ENCODE data around the gene PSMC2.
A peak's percentile ranks its signal among the peaks of the same experiment; 100 is the strongest.

PSMC2 gene

GRCh38 chr7:103343332-103343731 lies 4.1 kb upstream of the PSMC2 start:
- no peak for DNase-seq (ENCODE audit: low read depth)
- no peak for TF ChIP-seq CTCF (IDR thresholded peaks at IDR 0.05; ENCODE audit: low read depth, low read length, missing control alignments)
- in situ Hi-C loops (cut with HindIII; ENCODE audit: low sequenced_read_pairs): loop anchor here (5.0 kb wide), 1 partner anchor 36 kb away; no protein-coding TSS in a partner anchor
- peak overlapping the region; percentile 81 for H3K4me3 ChIP-seq (ENCODE audit: low read depth, low read length)

DNA sequence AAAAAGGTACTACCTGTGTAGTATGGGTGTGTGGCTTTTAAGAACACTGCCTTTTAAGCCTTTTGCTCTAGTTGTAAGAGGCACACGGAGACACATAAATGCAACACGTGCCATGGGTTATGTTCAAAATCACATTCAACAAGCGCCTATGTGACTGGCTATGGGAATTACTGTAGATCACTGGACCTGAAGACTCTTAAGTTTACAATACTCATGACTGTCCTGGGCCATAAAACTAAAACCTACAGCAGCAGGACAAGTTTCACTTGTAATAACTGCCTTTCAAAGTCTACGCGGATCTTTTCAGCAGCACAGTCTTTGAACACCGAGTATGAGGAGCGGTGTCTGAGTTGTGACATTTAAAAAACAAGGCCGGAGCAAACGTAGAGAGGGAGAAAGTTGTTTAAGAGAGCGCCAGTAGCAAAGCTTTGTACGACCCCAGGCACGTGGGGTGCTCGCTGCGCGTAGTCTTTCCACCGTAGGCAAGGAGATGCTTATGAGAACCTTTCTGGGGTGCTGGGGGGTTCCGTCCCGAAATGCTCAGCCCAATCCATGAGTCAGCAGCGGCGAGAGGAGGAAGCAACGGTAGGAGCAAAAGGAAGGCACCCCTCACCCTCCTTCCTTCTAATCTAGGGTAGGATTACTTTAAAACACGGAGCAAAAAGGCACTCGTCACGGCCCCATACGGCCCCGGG lies 3.5 kb upstream of the PSMC2 start:
- TF ChIP-seq CTCF (IDR thresholded peaks at IDR 0.05; ENCODE audit: low read depth, low read length, missing control alignments): no peak
- no peak for DNase-seq (ENCODE audit: low read depth)
- in situ Hi-C loops (cut with HindIII; ENCODE audit: low sequenced_read_pairs): loop anchor here (5.0 kb wide), 1 partner anchor 37 kb away; no protein-coding TSS in a partner anchor
- peak overlapping the region; percentile 81 for H3K4me3 ChIP-seq (ENCODE audit: low read depth, low read length)

- DNase-seq (ENCODE audit: low read depth): peak; percentile 86
- in situ Hi-C loops (cut with HindIII; ENCODE audit: low sequenced_read_pairs): loop anchor here (5.0 kb wide), 1 partner anchor 37 kb away; no protein-coding TSS in a partner anchor
- no peak for TF ChIP-seq CTCF (IDR thresholded peaks at IDR 0.05; ENCODE audit: low read depth, low read length, missing control alignments)
- peak within 1 kb of the TSS; percentile 81 for H3K4me3 ChIP-seq (ENCODE audit: low read depth, low read length)
Observed at GRCh38 chr7:103344453-103345149, 2.8 kb upstream of the PSMC2 start, which contains the start of gene DNAJC2. Gene DNAJC2 (minus strand): TSS chr7:103344767. CDS start chr7:103344622, 145 bp downstream.

GRCh38 chr7:103346396-103346795 lies 1.0 kb upstream of the PSMC2 start:
- in situ Hi-C loops (cut with HindIII; ENCODE audit: low sequenced_read_pairs): no loop called here
- no peak overlapping the region for H3K4me3 ChIP-seq (ENCODE audit: low read depth, low read length)
- DNase-seq (ENCODE audit: low read depth): no peak
- TF ChIP-seq CTCF (IDR thresholded peaks at IDR 0.05; ENCODE audit: low read depth, low read length, missing control alignments): no peak

- no peak for DNase-seq (ENCODE audit: low read depth)
- no peak for TF ChIP-seq CTCF (IDR thresholded peaks at IDR 0.05; ENCODE audit: low read depth, low read length, missing control alignments)
- in situ Hi-C loops (cut with HindIII; ENCODE audit: low sequenced_read_pairs): no loop called here
- H3K4me3 ChIP-seq (ENCODE audit: low read depth, low read length): peak overlapping the region; percentile 95
Observed at GRCh38 chr7:103348452-103348851, 1.0 kb downstream of the PSMC2 start.

DNA sequence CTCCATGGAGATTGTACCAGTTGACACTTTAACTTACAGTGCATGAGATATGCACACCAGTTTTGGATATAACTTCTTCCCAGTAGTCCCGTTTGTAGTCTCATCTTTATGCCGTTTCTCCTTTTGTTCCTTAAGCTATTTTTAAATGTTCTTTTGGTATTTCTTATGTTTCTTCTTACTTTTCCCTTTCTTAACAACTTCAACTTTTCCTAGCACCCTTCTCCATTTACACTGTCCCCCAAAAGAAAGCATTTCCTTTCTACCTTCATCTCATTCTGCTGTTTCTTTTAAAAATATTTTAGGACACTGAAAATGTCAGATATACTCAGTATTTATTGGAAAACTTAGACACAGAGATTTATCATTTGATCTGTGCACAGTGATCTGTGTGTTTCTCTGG lies 1.5 kb downstream of the PSMC2 start:
- no peak for TF ChIP-seq CTCF (IDR thresholded peaks at IDR 0.05; ENCODE audit: low read depth, low read length, missing control alignments)
- no peak for DNase-seq (ENCODE audit: low read depth)
- in situ Hi-C loops (cut with HindIII; ENCODE audit: low sequenced_read_pairs): no loop called here
- H3K4me3 ChIP-seq (ENCODE audit: low read depth, low read length): peak overlapping the region; percentile 95
